Measurements from ENCODE around the gene SUCLG2. TPM values are rescaled to one million over a fixed set of nuclear protein-coding genes. Genes with fewer than 3 reads are reported as not detected.
A peak's percentile ranks its signal among the peaks of the same experiment; 100 is the strongest.

Gene SUCLG2
- total and polyA plus RNA-seq, 10 of the 15 experiments (the other 5 are each of a cell fraction or from before 2014, with no cell fraction given): 17.8 to 50.9 (median 37.2) TPM

- TF ChIP-seq ZBTB4 (CRISPR knock-in tag; IDR thresholded peaks at IDR 0.05) (no peak), SMAD5 (IDR thresholded peaks at IDR 0.05; ENCODE audit: low read depth) (no peak), MXI1 (IDR thresholded peaks at IDR 0.05; ENCODE audit: low read depth, low read length) (no peak), BACH1 (IDR thresholded peaks at IDR 0.05; ENCODE audit: borderline replicate concordance) (no peak), PKNOX1 (IDR thresholded peaks at IDR 0.05) (no peak), CREM (IDR thresholded peaks at IDR 0.05; ENCODE audit: low read depth) (peak; percentile 61), SP1 (IDR thresholded peaks at IDR 0.05; ENCODE audit: low read depth, low read length) (peak; percentile 77), KDM1A (IDR thresholded peaks at IDR 0.05; ENCODE audit: borderline replicate concordance) (no peak), MLLT1 (IDR thresholded peaks at IDR 0.05) (peak; percentile 83), PAX5 (IDR thresholded peaks at IDR 0.05; ENCODE audit: borderline replicate concordance, low read depth, low read length) (peak; percentile 51; the same call in 1 of the 2 replicates), ZNF274 (IDR thresholded peaks at IDR 0.05; ENCODE audit: insufficient read depth, insufficient read length) (no peak), RCOR1 (conservative IDR thresholded peaks at IDR 0.05; ENCODE audit: low read depth, low read length) (no peak), REST (IDR thresholded peaks at IDR 0.05; ENCODE audit: low read depth, low read length) (no peak), IRF4 (IDR thresholded peaks at IDR 0.05; ENCODE audit: low read depth, low read length) (no peak), JUNB (IDR thresholded peaks at IDR 0.05) (peak; percentile 33), RAD51 (IDR thresholded peaks at IDR 0.05) (no peak), ZNF24 (IDR thresholded peaks at IDR 0.05) (no peak), BCL3 (IDR thresholded peaks at IDR 0.05; ENCODE audit: borderline replicate concordance, insufficient read depth, low read depth, low read length, poor library complexity, severe bottlenecking) (peak; percentile 24), KAT2A (conservative IDR thresholded peaks at IDR 0.05; ENCODE audit: control insufficient read depth, low read depth, low read length) (no peak), STAT3 (IDR thresholded peaks at IDR 0.05; ENCODE audit: low read depth, low read length) (no peak)
Measured at GRCh38 chr3:67655364-67656121, 1.1 kb upstream of the SUCLG2 start (continued).
